Measurements from ENCODE around the gene AIDA.

The AIDA gene

GRCh38 chr1:222757646-222758268, 45.5 kb upstream of the AIDA start:
- no peak overlapping the region for H3K27ac ChIP-seq (replicated peaks)
- no peaks in the 10 kb centered on the region for H3K27me3 ChIP-seq (ENCODE audit: insufficient read depth, poor library complexity, severe bottlenecking)
- no peak overlapping the region for H3K4me3 ChIP-seq (replicated peaks; ENCODE audit: insufficient read depth, low read length)
- TF ChIP-seq SPI1 (IDR thresholded peaks at IDR 0.05; ENCODE audit: borderline replicate concordance, low read depth) (no peak), CTCF (IDR thresholded peaks at IDR 0.05; ENCODE audit: insufficient read depth, low read length) (no peak), GABPA (IDR thresholded peaks at IDR 0.05; ENCODE audit: low read depth) (no peak), REST (IDR thresholded peaks at IDR 0.05; ENCODE audit: insufficient replicate concordance, low read depth) (no peak), POLR2AphosphoS5 (IDR thresholded peaks at IDR 0.05; ENCODE audit: low read depth) (no peak)
- no peak for DNase-seq (ENCODE audit: low read depth in 1 of 2, low spot score in 1 of 2)

GRCh38 chr1:222754366-222755139, 42.3 kb upstream of the AIDA start:
- TF ChIP-seq REST (IDR thresholded peaks at IDR 0.05; ENCODE audit: insufficient replicate concordance, low read depth) (no peak), SPI1 (IDR thresholded peaks at IDR 0.05; ENCODE audit: borderline replicate concordance, low read depth) (no peak), CTCF (IDR thresholded peaks at IDR 0.05; ENCODE audit: insufficient read depth, low read length) (no peak), POLR2AphosphoS5 (IDR thresholded peaks at IDR 0.05; ENCODE audit: low read depth) (no peak), GABPA (IDR thresholded peaks at IDR 0.05; ENCODE audit: low read depth) (no peak)
- H3K4me3 ChIP-seq (replicated peaks; ENCODE audit: insufficient read depth, low read length) = no peak overlapping the region
- no peaks in the 10 kb centered on the region for H3K27me3 ChIP-seq (ENCODE audit: insufficient read depth, poor library complexity, severe bottlenecking)
- H3K27ac ChIP-seq (replicated peaks) = no peak overlapping the region
- DNase-seq (ENCODE audit: low read depth in 1 of 2, low spot score in 1 of 2) = peak in 1 of 2 experiments; percentile 74

GRCh38 chr1:222751255-222751654, 39.0 kb upstream of the AIDA start:
- Histone ChIP-seq H3K27me3 (ENCODE audit: insufficient read depth, poor library complexity, severe bottlenecking) (no peaks in the 10 kb centered on the region), H3K4me3 (replicated peaks; ENCODE audit: insufficient read depth, low read length) (no peak overlapping the region), H3K27ac (replicated peaks) (no peak overlapping the region)
- DNase-seq (ENCODE audit: low read depth in 1 of 2, low spot score in 1 of 2) = no peak
- no peak for TF ChIP-seq POLR2AphosphoS5 (IDR thresholded peaks at IDR 0.05; ENCODE audit: low read depth)

- Histone ChIP-seq H3K27me3 (ENCODE audit: insufficient read depth, poor library complexity, severe bottlenecking) (no peaks in the 10 kb centered on the region), H3K27ac (replicated peaks) (no peak overlapping the region), H3K4me3 (replicated peaks; ENCODE audit: insufficient read depth, low read length) (no peak overlapping the region)
- TF ChIP-seq REST (IDR thresholded peaks at IDR 0.05; ENCODE audit: insufficient replicate concordance, low read depth) (no peak), CTCF (IDR thresholded peaks at IDR 0.05; ENCODE audit: insufficient read depth, low read length) (no peak), POLR2AphosphoS5 (IDR thresholded peaks at IDR 0.05; ENCODE audit: low read depth) (no peak), SPI1 (IDR thresholded peaks at IDR 0.05; ENCODE audit: borderline replicate concordance, low read depth) (no peak), GABPA (IDR thresholded peaks at IDR 0.05; ENCODE audit: low read depth) (no peak)
- DNase-seq (ENCODE audit: low read depth in 1 of 2, low spot score in 1 of 2) = no peak
These were observed 38.4 kb upstream of the AIDA start for GRCh38 chr1:222750651-222751050.

All from HL-60 (cell line).